NOMO-1 (cell line): ENCODE measurements around the gene CATSPERZ.
"Not testable (repeated sequence)": the region's sequence is repeated elsewhere in the genome, so short reads cannot be mapped to it uniquely, and the experiment has no call there.

Source experiments
- DNase-seq, 2 experiments: peaks; one replicate each; lab custom pipeline; 2025; ENCODE audit not compliant: unreplicated experiment in 2 of 2; lab: John Stamatoyannopoulos, UW

The CATSPERZ gene

GRCh38 chr11:64316672-64317324, 16.6 kb downstream of the CATSPERZ start:
- peak in 1 of 2 experiments; percentile 24 for DNase-seq

DNA sequence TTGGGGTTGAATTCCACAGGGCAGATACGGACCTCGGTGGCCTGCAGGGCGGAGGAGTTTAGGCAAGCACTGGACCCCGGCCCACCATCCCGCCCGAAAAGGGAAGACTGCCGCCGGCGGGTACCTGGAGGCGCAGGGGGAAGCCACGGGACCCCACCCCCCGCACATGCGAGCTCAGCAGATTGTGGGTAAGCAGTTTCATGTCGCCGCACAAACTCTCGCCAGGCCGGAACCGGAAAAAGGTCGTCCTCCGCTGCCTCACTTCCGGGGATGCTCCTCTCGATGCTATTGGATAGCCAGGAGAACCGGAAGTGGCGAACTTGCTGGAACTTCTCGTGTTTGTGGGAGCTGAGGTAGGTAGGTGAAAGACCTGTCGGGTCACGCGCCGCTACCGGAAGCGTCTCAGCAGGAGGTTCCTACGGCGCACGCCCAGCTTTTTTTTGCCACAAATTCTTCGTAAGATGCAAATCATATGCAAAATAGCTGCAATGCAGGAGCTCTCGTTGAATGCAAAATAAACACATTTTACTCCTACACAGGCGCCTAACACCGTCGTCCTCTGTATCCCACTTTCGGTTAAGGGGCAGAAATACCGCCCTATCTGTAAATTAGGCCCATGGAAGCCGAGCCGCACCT, 17.3 kb downstream of the CATSPERZ start, which contains the start of gene TRMT112:
Gene TRMT112 (minus strand): TSS at position 235 of the 636 bp plus-strand sequence. CDS start 33 bp downstream, at position 202.
- DNase-seq = peak; percentile 93 to 98

- peak; percentile 98 for DNase-seq
Observed at GRCh38 chr11:64317961-64318765, 18.0 kb downstream of the CATSPERZ start, which contains the start of gene PRDX5. TSS of gene PRDX5 (plus strand) at chr11:64318121. CDS start at chr11:64318216, 95 bp downstream.

- DNase-seq = peak; percentile 26 to 40
Observed at GRCh38 chr11:64318766-64319761, 18.9 kb downstream of the CATSPERZ start.

DNA sequence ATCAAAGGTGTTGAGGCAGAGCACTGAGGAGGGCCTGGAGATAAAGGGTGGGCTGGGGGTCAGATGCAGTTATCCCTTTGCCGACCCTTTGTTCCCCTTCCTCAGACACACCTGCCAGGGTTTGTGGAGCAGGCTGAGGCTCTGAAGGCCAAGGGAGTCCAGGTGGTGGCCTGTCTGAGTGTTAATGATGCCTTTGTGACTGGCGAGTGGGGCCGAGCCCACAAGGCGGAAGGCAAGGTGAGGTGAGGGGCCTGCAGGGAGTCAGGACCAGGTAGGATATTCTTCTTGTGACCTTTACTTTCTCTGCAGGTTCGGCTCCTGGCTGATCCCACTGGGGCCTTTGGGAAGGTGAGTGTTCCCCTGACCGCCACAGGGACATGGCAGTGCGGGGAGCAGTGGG, 20.4 kb downstream of the CATSPERZ start:
- DNase-seq = no peak

- DNase-seq = no peak
Observed at GRCh38 chr11:64321026-64321425, 20.9 kb downstream of the CATSPERZ start.

- DNase-seq = no peak
Observed at GRCh38 chr11:64321533-64321932, 21.4 kb downstream of the CATSPERZ start.

- DNase-seq = no peak
Observed at GRCh38 chr11:64322925-64323260, 22.7 kb downstream of the CATSPERZ start.

DNA sequence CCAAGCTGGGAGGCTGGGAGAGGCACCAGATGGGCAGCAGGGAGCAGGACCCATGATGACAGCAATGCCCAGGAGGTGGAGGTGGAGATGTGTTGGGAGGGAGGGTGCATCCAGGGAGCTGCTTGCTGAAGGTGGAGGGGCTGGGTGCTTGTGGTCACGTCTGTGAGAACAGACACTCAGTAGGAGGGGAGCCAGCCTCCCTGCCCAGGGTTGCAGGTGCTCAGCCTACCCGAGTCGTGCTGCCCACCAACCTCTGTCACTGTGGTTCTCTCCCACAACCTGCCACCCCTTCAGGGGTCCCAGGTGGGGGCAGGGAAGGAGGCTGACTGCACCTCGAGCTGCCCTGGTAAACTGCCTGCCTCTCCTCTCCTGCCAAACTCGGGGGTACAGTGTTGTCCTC, 23.2 kb downstream of the CATSPERZ start:
- no peak for DNase-seq

DNA sequence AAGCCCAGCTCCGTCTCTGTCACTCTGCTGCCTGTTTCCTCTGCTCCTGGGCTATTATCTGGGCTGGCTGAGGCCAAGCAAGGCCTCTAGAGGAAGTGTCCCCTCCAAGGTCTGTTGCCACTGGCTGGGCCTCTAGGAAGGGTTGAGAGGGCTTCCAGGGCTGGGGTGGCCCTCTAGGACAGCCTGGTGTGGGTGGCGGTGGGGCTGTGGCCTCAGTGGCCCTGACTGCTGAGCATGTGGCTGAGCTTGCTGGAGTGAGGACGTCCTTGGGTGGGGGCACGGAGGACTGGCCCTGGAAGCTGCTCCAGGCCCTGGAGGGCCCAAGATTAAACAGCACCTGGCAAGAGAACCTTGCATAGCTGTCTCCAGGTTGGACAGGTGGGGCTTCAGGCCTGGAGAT, 23.8 kb downstream of the CATSPERZ start:
- DNase-seq = not testable (repeated sequence)

GRCh38 chr11:64324692-64325469, 24.7 kb downstream of the CATSPERZ start:
- DNase-seq = no peak

DNA sequence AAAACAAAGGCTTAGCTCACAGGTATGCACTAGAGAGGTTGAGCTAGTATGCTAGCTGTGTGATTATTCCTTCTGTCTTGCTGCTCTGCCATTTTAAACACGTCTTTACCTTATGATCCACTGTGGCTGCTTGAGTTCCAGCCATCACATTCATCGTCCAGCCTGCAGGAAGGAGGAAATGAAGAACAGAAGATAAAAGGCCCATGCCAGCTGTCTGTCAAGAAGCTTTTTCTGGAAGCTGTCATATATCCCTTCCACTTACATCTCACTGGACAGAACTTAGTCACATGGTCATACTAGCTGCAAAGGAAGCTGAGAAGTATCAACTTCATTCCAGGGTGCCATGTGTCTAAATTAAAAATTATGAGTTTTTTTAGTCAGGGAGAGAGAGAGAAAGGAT, 27.2 kb downstream of the CATSPERZ start:
- DNase-seq = no peak

DNA sequence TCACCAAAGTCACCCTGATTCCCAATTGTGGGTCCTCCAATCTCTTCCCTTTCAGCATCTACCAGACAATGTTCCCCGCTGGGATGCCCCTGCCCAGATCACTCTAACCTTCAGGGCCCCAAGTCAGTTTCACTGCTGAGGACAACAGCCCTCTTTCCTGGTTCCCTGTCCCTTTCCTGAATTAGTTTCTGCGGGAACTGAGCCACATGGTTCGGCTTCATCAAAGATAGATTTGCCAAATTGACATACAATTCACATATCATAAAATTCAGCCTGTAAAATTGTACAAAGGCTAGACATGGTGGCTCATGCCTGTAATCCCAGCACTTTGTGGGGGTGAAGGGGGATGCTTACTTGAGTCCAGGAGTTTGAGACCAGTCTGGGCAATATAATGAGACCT, 27.8 kb downstream of the CATSPERZ start:
- DNase-seq = no peak

GRCh38 chr11:64330888-64331287, 30.7 kb downstream of the CATSPERZ start:
- DNase-seq = no peak

GRCh38 chr11:64331569-64332371, 31.6 kb downstream of the CATSPERZ start:
- peak; percentile 82 to 87 for DNase-seq

DNA sequence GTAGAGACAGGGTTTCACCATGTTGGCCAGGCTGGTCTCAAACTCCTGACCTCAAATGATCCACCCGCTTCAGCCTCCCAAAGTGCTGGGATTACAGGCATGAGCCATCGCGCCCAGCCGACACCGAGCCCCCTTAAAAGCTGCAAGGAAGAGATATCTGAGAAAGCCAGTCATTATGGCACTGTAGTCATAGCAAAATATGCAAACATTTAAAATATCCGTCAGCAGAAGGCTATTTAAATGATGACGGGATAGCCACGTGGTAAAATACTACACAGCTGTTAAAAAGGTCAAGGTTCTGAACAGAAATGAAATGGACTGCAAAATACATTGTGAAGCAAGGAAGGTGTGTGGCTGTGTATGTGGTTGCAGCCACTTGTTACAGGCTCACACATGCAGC, 33.4 kb downstream of the CATSPERZ start:
- no peak for DNase-seq

- DNase-seq = peak; percentile 95 to 96
Observed at GRCh38 chr11:64334764-64335735, 34.9 kb downstream of the CATSPERZ start.
